Measurements from ENCODE around the gene NECAP2.

The NECAP2 gene, protein sequence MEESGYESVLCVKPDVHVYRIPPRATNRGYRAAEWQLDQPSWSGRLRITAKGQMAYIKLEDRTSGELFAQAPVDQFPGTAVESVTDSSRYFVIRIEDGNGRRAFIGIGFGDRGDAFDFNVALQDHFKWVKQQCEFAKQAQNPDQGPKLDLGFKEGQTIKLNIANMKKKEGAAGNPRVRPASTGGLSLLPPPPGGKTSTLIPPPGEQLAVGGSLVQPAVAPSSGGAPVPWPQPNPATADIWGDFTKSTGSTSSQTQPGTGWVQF

DNA sequence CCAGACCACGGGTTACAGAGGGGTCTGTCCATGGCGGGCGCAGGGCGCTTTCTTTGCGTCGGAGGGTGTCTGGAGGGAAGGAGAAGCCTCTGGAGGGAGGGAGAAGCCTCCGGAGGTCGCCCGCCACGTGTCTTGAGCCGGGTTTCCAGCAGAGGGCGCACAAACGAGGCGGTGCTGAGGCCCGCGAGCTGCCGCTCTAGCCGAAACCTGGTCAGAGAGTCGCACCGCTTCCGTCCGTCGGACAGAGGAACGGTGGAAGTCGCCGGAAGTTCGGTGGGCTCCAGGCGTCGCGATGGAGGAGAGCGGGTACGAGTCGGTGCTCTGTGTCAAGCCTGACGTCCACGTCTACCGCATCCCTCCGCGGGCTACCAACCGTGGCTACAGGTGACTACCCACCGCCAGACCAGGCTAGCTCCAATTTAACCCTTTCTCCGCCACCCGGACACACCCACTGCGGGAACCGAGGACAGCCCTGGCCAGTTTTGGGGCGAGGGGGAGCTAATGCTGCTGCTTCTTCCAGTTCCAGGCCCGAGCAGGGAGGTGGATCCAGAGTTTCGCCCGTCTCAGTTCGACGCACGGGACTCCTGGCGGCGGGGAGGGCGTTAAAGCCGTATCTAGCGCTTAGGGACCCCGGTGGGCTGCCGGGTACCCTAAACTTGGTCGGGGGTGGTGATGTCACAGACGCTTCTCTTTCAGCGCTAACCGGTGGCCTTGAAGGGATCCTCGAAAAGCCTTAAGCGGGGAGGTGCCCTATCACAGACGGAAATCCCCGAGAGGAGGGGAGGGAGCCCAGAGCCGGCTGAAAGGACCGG lies at the start of gene NECAP2:
TSS of gene NECAP2 (plus strand) at position 255 of the 812 bp plus-strand sequence. CDS start at position 293, 38 bp downstream.
- peak; percentile 91 for DNase-seq

DNA sequence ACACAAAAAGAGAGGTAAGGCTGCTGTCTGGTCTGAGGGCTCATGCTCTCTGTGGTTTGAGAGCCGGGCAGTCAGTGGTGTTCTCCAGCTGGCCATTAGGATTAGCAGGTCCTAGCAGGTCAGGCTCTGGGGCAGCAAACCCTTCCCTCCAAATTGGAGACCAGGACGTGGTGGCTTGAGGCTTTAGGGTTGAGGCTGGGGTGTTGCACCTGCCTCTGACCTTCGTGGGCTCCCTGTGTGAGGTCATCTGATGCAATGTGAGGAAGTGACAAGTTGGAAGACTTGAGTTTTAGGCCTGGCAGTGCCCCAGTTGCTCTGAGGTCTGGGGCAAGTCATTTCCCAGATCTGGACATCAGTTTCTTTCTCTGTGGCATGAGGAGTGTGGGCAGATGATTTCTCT lies 49.1 kb upstream of the NECAP2 start:
- DNase-seq: no peak

DNA sequence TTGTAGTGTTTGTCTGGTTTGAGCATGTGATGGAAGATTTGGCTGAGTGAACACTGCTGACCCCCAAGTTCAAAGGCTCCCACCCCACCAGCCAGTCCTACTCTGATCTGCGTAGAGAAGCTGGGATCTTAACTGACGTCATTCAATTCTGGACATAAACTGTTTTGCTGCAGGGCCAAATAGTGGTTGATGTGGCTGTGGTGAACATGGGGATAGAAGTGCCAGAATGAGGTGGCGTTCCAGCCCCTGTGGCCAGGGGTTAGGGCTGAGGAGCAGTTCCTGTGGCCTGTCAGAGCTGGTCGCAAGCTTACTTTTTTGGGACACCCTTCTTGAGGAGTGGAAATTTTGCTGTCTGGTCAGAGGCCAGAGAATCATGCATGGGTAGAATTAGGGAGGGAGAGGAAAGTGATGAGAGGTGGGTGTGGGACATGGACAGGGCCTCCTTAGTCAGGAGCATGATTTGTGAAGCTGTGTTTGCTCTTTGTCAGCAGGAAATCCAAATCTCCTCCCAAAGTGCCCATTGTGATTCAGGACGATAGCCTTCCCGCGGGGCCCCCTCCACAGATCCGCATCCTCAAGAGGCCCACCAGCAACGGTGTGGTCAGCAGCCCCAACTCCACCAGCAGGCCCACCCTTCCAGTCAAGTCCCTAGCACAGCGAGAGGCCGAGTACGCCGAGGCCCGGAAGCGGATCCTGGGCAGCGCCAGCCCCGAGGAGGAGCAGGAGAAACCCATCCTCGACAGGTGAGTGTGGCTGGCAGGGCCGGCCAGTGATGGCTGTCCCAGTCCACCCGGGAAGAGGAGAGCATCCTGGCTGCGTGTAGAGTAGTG lies 47.6 kb upstream of the NECAP2 start:
- DNase-seq: no peak

DNA sequence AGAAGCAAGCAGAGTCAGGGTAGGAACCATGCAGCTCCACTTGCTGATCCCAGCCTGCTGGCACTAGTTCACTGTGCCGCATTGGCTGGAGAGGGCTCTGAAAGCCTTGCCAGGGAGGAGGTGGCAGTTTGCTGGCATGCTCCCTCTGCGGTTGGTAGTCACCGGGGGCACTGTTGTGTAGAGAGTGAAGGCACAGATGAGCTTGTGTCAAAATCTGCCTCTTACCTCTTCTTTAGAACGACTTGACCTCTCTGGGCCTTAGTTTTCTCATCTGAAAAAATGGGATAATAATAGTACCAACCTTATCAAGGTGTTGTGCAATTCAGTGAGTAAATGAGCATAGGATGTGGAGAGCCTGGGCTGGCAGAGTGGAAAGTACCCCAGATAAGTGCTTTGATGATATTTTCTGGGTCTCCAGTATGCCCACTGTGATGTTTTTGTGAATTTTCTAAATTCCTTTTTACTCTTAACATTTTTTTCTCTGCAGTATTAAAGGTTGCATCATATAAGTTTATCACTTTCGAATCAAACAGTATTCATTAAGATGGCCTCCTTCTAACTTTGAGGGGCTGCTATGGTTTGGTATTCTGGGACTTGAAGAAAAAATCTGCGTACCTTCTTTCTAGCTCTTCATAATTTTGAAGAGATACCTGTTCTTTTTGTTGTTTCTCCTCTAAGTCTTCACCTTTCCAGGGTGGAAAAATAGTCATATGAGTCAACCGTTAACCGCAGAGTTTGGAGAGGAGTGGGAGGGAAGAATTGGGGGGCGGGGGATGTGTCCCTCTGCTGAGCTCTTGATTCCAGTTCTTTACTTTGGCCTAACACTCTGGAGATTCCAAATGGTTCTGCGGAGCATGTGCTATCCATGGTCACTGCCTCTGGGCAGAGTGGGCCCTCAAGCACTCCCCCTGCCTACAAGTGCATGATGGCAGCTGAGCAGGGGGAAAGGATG lies 46.7 kb upstream of the NECAP2 start:
- no peak for DNase-seq

DNA sequence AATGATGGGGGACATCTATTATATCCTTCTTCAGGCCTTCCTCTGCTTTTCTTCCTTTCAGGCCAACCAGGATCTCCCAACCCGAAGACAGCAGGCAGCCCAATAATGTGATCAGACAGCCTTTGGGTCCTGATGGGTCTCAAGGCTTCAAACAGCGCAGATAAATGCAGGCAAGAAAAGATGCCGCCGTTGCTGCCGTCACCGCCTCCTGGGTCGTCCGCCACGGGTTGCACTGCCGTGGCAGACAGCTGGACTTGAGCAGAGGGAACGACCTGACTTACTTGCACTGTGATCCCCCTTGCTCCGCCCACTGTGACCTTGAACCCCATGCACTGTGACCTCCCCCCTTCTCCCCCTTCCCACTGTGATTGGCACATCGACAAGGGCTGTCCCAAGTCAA lies 45.5 kb upstream of the NECAP2 start:
- DNase-seq: no peak

DNA sequence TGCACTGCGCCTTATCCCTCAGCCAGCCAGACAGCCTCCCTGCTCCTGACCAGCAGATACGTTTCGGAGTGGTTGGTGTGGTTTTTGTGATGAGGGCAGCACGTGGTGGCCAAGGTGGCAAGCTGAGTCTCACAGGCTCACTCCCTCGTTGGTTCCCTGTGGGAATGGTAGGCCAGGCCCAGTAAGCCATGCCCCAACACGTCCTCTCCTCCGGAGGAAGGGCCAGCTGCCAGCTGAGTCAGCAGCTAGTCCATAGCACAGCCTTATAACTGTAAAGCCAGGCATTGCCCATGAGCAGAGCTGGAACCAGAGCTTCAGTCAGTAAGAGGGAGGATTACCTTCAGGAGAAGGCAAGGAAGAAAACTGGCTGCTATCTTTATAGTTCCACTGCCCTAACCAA lies 43.9 kb upstream of the NECAP2 start:
- no peak for DNase-seq

DNA sequence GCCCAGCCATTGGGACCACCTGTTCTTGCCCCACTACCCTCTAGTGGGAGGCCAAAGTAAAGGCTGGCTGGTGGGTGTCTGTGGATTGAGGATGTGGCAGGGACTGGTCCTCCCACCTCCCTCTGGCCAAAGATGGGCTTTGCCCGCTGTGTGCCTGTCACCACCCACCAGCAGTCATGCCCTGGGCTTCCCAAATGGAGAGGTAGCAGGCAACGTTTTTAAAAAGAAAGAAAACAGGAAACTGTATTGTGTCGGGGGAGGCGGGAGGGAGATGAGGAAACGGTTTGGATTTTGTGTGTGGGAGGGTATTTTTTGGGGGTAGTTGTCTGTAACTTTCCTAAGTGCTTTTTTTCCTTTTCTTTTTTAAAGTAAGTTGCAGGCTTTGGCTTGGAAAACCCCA lies 43.4 kb upstream of the NECAP2 start:
- no peak for DNase-seq

DNA sequence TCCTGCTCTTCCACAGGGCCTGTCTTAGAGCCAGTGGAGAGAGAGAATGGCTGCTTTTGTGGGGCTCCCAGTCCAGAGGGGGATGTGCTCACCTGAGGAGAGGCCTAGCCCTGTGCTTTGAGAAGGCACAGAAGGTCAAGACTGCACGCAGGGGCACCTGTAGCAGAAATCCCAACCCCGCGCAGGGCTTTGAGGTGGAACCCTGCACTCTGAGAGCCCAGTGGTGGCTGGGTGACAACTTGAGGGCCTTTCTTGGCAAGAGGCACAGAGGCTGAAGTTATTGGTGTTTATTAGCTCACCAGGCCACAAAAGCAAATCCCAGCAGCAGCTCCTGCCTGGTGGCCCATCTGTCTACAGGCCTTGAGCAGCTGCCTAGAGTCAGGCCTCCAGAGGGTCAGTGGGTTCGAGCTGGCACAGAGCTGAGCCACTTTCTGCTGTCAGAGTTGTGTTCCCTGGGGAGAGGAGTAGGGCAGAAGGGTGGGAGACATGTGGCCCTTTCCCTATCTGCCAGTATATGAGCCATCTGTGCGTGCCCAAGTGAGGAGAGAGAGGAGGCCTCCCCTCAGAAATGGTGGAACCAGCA lies 42.1 kb upstream of the NECAP2 start:
- DNase-seq: no peak

DNA sequence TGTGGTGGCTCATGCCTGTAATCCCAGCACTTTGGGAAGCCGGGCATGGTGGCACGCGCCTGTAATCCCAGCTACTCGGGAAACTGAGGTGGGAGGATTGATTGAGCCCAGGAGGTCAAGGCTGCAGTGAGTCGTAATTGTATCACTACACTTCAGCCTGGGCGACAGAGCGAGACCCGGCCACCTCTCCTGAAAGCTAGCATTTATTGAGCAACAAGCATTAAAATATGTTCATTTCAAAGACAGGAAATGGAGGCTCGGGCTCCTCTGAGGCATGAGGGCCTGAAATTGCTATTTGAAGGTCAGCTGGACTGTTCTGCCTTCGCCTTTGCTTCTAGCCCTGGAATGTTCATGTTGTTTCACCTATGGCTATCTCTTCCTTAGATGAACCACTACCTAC lies 37.8 kb upstream of the NECAP2 start:
- DNase-seq: no peak

DNA sequence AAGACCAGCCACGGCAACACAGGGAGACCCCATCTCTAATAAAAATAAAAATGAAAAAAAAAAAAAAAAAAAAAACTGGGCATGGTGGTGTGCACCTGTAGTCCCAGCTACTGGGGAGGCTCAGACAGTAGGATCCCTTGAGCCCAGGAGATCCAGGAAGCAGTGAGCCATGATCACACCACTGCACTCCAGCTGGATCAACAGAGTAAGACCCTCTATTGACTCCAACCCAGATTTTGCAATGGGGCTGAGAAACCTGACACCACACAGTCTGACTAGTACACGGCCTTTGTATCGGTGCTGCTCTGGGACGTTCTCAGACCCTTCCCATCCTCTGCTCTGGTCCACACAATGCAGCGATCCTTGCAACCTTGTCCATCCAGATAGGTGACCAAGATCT lies 35.1 kb upstream of the NECAP2 start:
- DNase-seq: no peak

DNA sequence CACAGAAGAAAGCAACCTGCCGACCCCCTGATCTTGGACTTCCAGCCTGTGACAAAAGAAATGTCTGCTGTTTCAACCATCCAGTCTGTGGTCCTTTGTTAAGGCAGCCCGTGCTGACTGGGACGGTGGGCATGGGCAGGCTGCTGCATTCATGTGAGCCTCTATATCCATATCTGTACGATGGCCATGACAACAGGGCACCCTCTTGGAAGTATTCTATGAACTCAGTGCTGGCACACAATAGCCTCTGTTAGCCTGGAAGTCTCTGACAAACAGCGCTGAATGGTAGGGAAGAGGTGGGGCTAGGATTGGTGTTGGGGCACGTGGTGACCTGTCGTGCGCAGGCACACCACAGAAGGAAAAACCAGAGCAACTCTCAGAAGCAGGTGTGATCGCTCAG lies 33.7 kb upstream of the NECAP2 start:
- DNase-seq: no peak

DNA sequence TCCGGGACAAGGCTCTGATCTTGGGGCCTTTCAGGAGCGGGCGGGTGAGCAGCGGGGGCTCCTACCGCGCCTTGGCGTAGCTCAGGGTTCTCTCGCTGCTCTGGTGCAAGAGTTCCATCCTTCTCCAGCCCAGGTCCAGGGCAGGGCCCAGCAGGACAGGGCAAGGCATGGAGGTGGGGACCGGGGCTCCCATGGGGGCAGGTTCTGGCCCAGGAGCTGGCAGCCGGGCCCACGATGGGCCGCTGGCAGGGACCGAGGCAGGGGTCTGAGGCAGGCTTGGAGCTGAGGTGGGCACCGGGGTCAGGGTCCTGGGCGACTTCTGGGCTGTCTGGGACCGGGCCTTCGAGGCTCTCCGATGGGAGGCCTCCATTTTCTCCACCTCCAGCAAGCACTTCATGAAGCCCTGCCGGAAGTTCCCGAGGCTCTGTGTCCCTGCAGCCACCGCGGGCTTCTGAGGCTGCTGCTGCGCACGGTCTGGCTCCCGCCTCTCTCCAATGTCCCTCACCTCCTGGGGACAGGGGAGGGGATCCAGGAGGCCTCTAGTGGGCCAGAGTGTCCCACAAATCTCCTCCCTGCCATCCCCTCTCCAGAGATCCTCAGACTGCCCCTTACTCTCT lies 30.9 kb upstream of the NECAP2 start:
- no peak for DNase-seq

DNA sequence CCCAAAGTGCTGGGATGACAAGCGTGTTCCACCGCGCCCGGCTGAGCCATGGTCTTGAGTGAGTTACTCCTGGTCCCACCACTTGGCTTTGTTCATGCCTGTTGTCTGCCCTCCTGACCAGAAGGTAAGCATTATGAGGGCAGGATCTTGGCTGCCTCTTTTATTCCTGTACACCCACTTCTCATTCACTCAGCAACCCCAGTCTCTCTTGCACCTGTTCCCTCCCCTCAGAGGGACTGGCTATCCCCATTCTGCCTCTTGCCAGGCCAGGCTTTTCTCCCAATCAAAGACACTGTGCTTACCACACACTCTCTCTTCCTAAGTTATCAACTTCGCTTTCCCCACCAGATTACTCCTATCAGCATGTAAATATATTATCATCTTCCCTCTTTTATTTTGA lies 29.7 kb upstream of the NECAP2 start:
- no peak for DNase-seq

DNA sequence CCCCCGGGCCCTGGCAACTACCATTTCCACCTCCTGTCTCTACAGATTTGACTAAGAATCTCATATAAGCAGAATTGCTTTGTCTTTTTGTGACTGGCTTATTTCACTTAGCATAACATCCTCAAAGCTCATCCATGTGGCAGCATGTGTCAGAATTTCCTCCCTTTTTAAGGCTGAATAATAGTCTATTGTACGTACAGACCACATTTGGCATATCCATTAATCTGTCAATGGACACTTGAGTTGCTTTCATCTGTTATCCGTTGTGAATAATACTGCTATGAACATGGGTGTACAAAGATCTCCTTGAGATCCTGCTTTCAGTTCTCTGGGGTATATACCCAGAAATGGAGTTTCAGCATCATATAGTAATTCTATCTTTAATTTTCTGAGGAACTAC lies 27.3 kb upstream of the NECAP2 start:
- DNase-seq: no peak

DNA sequence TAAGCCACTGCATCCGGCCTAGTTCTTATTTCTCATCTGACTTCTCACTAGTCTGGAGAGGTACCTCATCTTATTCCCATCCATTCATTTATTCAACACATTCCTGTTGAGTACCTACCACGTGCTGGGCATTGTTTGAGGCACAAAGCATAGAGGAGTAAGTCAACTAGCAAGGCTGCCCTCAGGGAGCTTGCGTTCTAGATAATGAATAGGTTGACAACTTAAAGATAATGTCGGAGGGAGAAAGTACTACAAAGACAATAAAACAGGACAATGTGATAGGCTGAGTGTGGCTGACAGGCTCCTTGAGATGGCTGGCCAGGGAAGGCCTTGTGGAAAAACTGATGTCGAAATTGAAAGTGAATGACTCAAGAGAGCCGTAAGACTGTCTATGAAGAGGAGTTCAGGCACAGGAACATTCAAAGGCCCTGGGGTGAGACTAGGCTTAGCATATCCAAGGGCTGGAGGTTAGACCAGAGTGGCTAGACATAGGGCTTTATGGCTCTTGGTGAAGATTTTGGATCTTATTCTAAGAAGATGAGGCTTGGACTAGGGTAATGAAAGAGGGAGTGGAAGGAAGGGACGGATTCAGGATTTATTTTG lies 21.6 kb upstream of the NECAP2 start:
- no peak for DNase-seq

DNA sequence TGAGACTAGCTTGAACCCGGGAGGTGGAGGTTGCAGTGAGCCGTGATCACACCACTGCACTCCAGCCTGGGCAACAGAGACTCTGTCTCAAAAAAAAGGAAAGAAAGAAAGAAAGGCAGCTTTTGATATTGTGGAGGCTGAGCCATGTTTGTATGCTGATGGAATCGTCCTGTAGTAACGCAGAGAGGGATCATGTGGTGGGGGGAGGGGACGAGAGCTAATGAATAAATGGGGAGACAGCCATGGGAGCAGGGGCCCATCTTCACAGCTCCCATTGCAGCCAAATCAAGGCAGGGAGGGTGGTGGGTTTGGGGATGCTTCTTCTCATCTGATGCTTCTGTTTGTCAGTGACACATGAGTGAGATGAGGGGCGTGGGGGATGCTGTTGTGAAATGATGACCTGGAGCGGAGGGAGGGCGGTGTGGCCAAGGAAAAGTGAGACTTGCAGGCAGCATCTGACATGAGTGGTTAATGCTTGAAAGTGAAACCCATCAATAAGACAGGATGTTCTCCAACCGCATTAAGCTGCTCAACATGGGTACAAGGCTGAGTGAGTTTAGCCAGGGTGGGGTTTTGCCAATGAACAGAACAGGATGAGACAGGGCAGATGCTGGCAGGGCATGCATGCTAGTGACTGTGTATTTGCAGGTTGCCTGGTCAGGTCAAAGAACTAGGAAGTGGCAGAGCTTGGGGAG lies 20.0 kb upstream of the NECAP2 start:
- DNase-seq: peak; percentile 39

DNA sequence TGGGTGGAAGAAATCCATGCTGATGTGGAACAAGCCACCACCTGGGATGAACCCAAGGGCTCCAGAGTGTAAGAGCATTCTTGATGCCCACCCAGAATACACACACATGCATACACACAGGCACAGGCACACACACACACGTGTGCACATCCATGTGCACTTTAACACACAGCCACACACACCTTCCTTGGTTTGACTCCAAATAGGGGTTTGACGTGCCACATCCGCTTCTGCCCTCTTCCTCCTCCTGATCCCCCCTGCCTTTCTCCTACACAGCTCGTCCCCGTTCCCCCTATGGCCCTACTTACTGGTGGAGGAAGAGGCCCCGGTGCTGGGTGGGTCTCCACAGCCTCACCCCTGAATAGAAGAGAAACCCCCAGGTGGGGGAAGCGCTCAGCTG lies 19.3 kb upstream of the NECAP2 start:
- DNase-seq: no peak

DNA sequence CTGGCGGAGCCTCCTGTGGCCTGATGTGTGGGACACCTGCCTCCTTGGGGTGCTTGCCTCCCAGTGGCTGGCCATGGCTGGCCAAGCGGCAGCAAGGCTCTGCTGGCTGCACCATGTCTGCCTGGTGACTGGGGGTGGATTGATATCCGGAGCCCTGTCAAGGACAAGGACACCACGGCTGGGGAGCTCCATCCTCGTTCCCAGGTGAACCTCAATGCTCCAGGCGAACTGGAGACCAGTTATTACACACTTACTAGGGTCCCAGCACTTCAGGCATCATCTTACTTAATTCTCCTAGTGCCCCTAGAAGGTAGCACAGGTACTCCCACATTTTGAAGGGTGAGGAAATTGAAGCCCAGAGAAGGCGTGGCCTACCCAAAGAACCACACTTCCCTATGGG lies 18.5 kb upstream of the NECAP2 start:
- no peak for DNase-seq

DNA sequence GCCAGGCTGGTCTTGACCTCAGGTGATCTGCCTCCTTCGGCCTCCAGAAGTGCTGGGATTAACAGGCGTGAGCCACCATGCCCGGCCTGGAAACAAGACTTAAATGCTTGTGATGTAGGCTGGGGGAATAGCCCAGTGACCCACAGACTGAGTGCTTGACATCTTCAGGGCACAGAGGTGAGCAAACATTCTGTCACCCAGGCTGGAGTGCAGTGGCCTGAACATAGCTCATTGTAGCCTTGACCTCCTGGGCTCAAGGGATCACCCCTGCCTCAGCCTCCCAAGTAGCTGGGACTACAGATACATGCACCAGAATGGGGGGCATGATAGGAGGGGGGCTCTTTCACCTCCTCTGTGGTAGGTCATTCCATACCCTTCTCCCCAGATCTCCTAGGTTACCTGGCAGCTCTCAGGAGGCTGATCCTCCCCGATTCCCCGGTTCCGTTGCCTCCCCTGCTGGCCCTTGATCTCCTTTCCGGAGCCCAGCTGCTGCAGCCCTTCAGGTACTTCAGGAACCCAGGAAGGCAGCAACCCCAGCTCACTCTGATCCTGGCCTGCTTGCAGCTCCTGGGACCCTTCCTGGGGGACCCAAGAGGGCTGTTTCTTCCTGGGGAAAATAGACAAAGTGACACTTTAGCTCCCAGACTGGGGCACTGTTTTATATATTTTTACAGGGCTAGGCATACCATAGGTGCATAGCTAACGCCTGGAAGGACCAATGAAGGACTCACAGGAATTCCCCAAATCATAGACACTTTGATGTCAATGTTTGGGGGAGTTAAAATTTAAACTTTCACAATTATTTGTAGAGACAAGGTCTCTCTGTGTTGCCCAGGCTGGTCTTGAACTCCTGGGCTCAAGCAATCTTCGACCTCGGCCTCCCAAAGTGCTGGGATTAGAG lies 15.1 kb upstream of the NECAP2 start:
- no peak for DNase-seq

DNA sequence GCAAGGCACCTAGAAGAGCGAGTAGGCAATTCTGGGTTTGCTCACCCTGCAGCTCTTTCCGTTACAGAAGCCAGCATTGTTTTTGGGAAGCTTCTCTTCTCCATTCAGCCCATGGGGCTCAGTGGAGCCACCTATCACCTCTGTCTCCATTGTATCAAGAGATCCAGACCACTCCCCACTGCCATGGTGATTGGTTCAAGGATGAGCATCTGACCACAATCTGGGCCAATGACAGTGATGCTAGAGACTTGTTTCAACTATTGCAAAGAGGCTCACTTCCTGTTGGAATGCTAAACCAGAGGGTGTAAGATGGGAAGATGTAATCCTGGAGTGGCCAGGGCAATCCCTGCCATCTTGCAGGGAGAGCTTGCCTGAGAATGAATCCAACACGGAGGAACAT lies 9.9 kb upstream of the NECAP2 start:
- no peak for DNase-seq
